ENCODE measurements around the gene MOB1A. TPM values are rescaled to one million over a fixed set of nuclear protein-coding genes. Genes with fewer than 3 reads are reported as not detected.

MOB1A gene
- total and polyA plus RNA-seq, 2 of the 8 experiments (the other 6 are each of a cell fraction or from before 2014, with no cell fraction given) = 21.6 to 91.7 TPM

- ChIA-PET CTCF (ENCODE audit: partially characterized antibody) (interaction anchor here (0.8 to 2.9 kb wide), 6 partner anchors 9 to 218 kb away, joined by 3 to 23 read pairs (median 7); partner anchors contain the start of genes BOLA3 and MOB1A), POLR2A (ENCODE audit: partially characterized antibody) (interaction anchor here (0.7 to 72.1 kb wide), 10 partner anchors 9 to 371 kb away, joined by 3 to 2699 read pairs (median 8); partner anchors contain the start of genes BOLA3, MOB1A, MTHFD2 and STAMBP)
- no peak overlapping the region for H3K23ac ChIP-seq (ENCODE audit: insufficient read length)
- peaks cover 24 to 31% of the 10 kb centered on the region in 2 experiments for H4K20me1 ChIP-seq (replicated peaks in 1 of 2; ENCODE audit: control insufficient read depth in 1 of 2, insufficient read depth in 2 of 2, low read length in 2 of 2)
- H3K27me3 ChIP-seq (replicated peaks in 1 of 4; ENCODE audit: control insufficient read depth in 3 of 4, extremely low read depth in 1 of 4, insufficient read depth in 3 of 4, low read length in 3 of 4) = no peaks in the 10 kb centered on the region
- H3K4me3 ChIP-seq (ENCODE audit: extremely low read depth in 1 of 4, insufficient read depth in 2 of 4, low read depth in 3 of 4, low read length in 4 of 4) = peak overlapping the region; percentile 85 to 98 (median 89)
- peaks cover 0 to 43% (median 3%) of the 10 kb centered on the region in 4 experiments; a peak in 4 of 8 replicates for H3K36me3 ChIP-seq (ENCODE audit: control insufficient read depth in 2 of 4, insufficient read depth in 4 of 4, low read length in 3 of 4)
- H3K14ac ChIP-seq (ENCODE audit: insufficient read length) = no peak overlapping the region
- H3K23me2 ChIP-seq (ENCODE audit: low read depth, low read length) = peaks cover 8% of the 10 kb centered on the region
- no peaks in the 10 kb centered on the region for H3K9me3 ChIP-seq (ENCODE audit: insufficient read depth in 2 of 2, low read depth in 1 of 2, low read length in 1 of 2)
- no peak overlapping the region for H2AK5ac ChIP-seq (ENCODE audit: low read depth, low read length)
- H2AFZ ChIP-seq (ENCODE audit: low read length) = no peak overlapping the region
- H4K5ac ChIP-seq (ENCODE audit: insufficient read length, low read depth, low read length) = no peak overlapping the region
- H3K27ac ChIP-seq (ENCODE audit: low read depth, low read length) = peak overlapping the region; percentile 97; the same call in 1 of the 2 replicates
- H3K9ac ChIP-seq (replicated peaks in 1 of 4; ENCODE audit: extremely low read depth in 1 of 4, low read depth in 3 of 4, low read length in 3 of 4) = peak overlapping the region; percentile 84 to 99 (median 98)
- H3K56ac ChIP-seq (replicated peaks; ENCODE audit: insufficient read length, low read depth, low read length) = no peak overlapping the region
- H2BK20ac ChIP-seq (ENCODE audit: low read length) = no peak overlapping the region
- no peak overlapping the region for H3K4ac ChIP-seq (replicated peaks; ENCODE audit: insufficient read length, low read depth, low read length)
- H4K91ac ChIP-seq (replicated peaks; ENCODE audit: insufficient read length, low read length) = no peak overlapping the region
- WGBS, 2 experiments (ENCODE audit: extremely low coverage in 1 of 2, insufficient coverage in 1 of 2, insufficient read length in 1 of 2, insufficient replicate concordance in 2 of 2, low coverage in 1 of 2, low lambda C conversion rate in 2 of 2, missing lambda C conversion rate in 1 of 2) = 9% methylated on average over 8 of the region's 8 CpGs; no CpG with 5 or more reads in 1 of the 2 experiments
- no peak overlapping the region for H2BK12ac ChIP-seq (ENCODE audit: low read depth, low read length)
- peaks cover 47 to 65% of the 10 kb centered on the region in 2 experiments for H3K79me2 ChIP-seq (ENCODE audit: control insufficient read depth in 1 of 2, insufficient read depth in 2 of 2, low read length in 2 of 2)
- H3K4me2 ChIP-seq (ENCODE audit: insufficient read depth in 1 of 2, low read depth in 2 of 2, low read length in 2 of 2) = peak overlapping the region; percentile 98 to 100
- peak overlapping the region; percentile 55; the same call in 1 of the 2 replicates for H2BK5ac ChIP-seq (ENCODE audit: low read depth, low read length)
- peaks cover 6% of the 10 kb centered on the region for H3K79me1 ChIP-seq (ENCODE audit: low read depth, low read length)
- peaks cover 0 to 12% (median 10%) of the 10 kb centered on the region in 4 experiments; a peak in 6 of 7 replicates for H3K4me1 ChIP-seq (replicated peaks in 1 of 4; ENCODE audit: control insufficient read depth in 3 of 4, insufficient read depth in 4 of 4, low read length in 3 of 4)
- no peak for TF ChIP-seq SUZ12 (IDR thresholded peaks at IDR 0.05; ENCODE audit: low read length)
- TF ChIP-seq HDAC2 (IDR thresholded peaks at IDR 0.05; ENCODE audit: borderline replicate concordance in 1 of 2, low read depth in 2 of 2, low read length in 2 of 2) = no peak
- TF ChIP-seq CHD1 (IDR thresholded peaks at IDR 0.05; ENCODE audit: low read depth, low read length) = no peak
- TF ChIP-seq POLR2AphosphoS5 (IDR thresholded peaks at IDR 0.05; ENCODE audit: low read depth, low read length) = peak; percentile 88
- TF ChIP-seq TAF7 (optimal IDR thresholded peaks at IDR 0.05; ENCODE audit: borderline replicate concordance, low read depth, low read length) = peak; percentile 34
- TF ChIP-seq POLR2A (IDR thresholded peaks at IDR 0.05; ENCODE audit: control extremely low read depth in 1 of 2, low read depth in 2 of 2, low read length in 2 of 2) = peak in 1 of 2 experiments; percentile 89; a peak in 2 of 3 replicates
- no peak overlapping the region for H4K8ac ChIP-seq (ENCODE audit: extremely low read depth, insufficient read depth, low read length)
- H3K18ac ChIP-seq (ENCODE audit: extremely low read depth, low read length) = no peak overlapping the region
- no peak for FAIRE-seq
- no peak for DNase-seq (ENCODE audit: low read depth in 1 of 2, low spot score in 2 of 2)
- no peak overlapping the region for H2BK15ac ChIP-seq (ENCODE audit: low read length)
- no peak overlapping the region for H2BK120ac ChIP-seq (replicated peaks; ENCODE audit: low read depth, low read length)
Measured at GRCh38 chr2:74199871-74200305, 21.2 kb upstream of the MOB1A start.

Data from H1 (cell line).